HEK293T (cell line): ENCODE results near the gene CEACAM18.

ENCODE experiments used
- CTCF ChIA-PET: fragments of 350-600 bp; formaldehyde crosslinking; extraction: SDS; loops from one replicate; lab custom pipeline; 2021; ENCODE audit warnings: antibody characterized with exemption, inconsistent platforms; lab: Yijun Ruan, JAX
- POLR2A ChIA-PET: fragments of 350-600 bp; formaldehyde crosslinking; extraction: SDS; loops from one replicate; lab custom pipeline; 2020; ENCODE audit warnings: antibody characterized with exemption, inconsistent platforms; lab: Yijun Ruan, JAX
- DNase-seq: peaks from one replicate; pipeline ENCODE4 v3.0.0; 2012; ENCODE audit warnings: mixed read lengths; ENCODE audit errors: extremely low spot score
- ARNT ChIP-seq: fragments of 450-650 bp; IDR thresholded peaks from 2 replicates; pipeline ENCODE4 v1.6.1; 2017; ENCODE audit warnings: mild to moderate bottlenecking
- BHLHE40 ChIP-seq: fragments of 450-650 bp; IDR thresholded peaks from 2 replicates; pipeline ENCODE4 v1.6.1; 2016; ENCODE audit warnings: mild to moderate bottlenecking, moderate library complexity, borderline replicate concordance
- CTBP1 ChIP-seq: fragments of 450-650 bp; IDR thresholded peaks from 2 replicates; pipeline ENCODE4 v1.6.1; 2016; ENCODE audit warnings: borderline replicate concordance
- ELF4 ChIP-seq: fragments of 450-650 bp; IDR thresholded peaks from 2 replicates; pipeline ENCODE4 v1.6.1; 2017; ENCODE audit warnings: antibody characterized with exemption
- FOXA1 ChIP-seq: fragments of 450-650 bp; IDR thresholded peaks from 2 replicates; pipeline ENCODE4 v1.6.1; 2016; ENCODE audit warnings: mild to moderate bottlenecking
- FOXK2 ChIP-seq: fragments of 450-650 bp; IDR thresholded peaks from 2 replicates; pipeline ENCODE4 v1.6.1; 2016; ENCODE audit warnings: mild to moderate bottlenecking
- FOXM1 ChIP-seq: fragments of 450-650 bp; IDR thresholded peaks from 2 replicates; pipeline ENCODE4 v1.6.1; 2017; ENCODE audit warnings: mild to moderate bottlenecking, borderline replicate concordance
- HDGF ChIP-seq: fragments of 450-650 bp; IDR thresholded peaks from 2 replicates; pipeline ENCODE4 v1.6.1; 2017; ENCODE audit warnings: antibody characterized with exemption, borderline replicate concordance
- L3MBTL2 ChIP-seq: fragments of 450-650 bp; conservative IDR thresholded peaks from 2 replicates; pipeline ENCODE4 v1.6.1; 2016; ENCODE audit warnings: mild to moderate bottlenecking
- LEF1 ChIP-seq: fragments of 450-650 bp; IDR thresholded peaks from 2 replicates; pipeline ENCODE4 v1.6.1; 2017; ENCODE audit warnings: mild to moderate bottlenecking, borderline replicate concordance
- NFRKB ChIP-seq: fragments of 450-650 bp; IDR thresholded peaks from 2 replicates; pipeline ENCODE4 v1.6.1; 2016; ENCODE audit warnings: mild to moderate bottlenecking, moderate library complexity
- SP1 ChIP-seq: fragments of 450-650 bp; IDR thresholded peaks from 2 replicates; pipeline ENCODE4 v1.6.1; 2017
- SUZ12 ChIP-seq: fragments of 450-650 bp; IDR thresholded peaks from 2 replicates; pipeline ENCODE4 v1.6.1; 2016; ENCODE audit warnings: mild to moderate bottlenecking
- TARDBP ChIP-seq: fragments of 450-650 bp; IDR thresholded peaks from 2 replicates; pipeline ENCODE4 v1.6.1; 2016
- ZNF384 ChIP-seq: fragments of 450-650 bp; IDR thresholded peaks from 2 replicates; pipeline ENCODE4 v1.6.1; 2016
- TF ChIP-seq, protein P1 (sequence below): fragments of 450-650 bp; IDR thresholded peaks from 2 replicates; pipeline ENCODE4 v1.6.1; 2016

CEACAM18 gene

DNA sequence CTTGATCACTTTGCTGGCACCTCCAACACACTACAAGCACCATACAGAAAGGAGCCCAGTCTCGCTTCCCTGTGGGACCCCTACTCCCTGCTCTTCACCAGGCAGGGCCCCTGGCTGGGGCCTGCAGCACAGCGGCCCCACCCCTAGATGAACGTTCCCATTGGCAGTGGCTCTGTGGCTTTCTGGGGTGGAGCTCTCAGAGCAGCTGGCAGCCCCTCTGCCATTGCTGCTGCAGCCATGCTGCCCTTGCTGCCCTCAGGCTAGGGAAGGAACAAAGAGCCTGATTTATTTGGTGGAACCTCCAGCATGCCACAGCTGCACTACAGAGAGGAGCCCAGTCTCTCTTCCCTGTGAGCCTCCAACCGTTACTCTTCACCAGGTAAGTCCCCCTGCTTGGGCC lies 47.3 kb downstream of the CEACAM18 start:
- TF ChIP-seq BHLHE40 (no peak), ZNF384 (no peak), FOXK2 (no peak), NFRKB (no peak), FOXM1 (no peak), TARDBP (no peak), LEF1 (no peak), HDGF (no peak), L3MBTL2 (no peak), ELF4 (no peak), SP1 (no peak), CTBP1 (no peak), ARNT (no peak), SUZ12 (no peak), FOXA1 (no peak)
- TF ChIP-seq, protein P1, sequence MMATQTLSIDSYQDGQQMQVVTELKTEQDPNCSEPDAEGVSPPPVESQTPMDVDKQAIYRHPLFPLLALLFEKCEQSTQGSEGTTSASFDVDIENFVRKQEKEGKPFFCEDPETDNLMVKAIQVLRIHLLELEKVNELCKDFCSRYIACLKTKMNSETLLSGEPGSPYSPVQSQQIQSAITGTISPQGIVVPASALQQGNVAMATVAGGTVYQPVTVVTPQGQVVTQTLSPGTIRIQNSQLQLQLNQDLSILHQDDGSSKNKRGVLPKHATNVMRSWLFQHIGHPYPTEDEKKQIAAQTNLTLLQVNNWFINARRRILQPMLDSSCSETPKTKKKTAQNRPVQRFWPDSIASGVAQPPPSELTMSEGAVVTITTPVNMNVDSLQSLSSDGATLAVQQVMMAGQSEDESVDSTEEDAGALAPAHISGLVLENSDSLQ, result no peak
- POLR2A ChIA-PET, result no interaction called here
- DNase-seq, result no peak
- CTCF ChIA-PET, result no interaction called here

DNA sequence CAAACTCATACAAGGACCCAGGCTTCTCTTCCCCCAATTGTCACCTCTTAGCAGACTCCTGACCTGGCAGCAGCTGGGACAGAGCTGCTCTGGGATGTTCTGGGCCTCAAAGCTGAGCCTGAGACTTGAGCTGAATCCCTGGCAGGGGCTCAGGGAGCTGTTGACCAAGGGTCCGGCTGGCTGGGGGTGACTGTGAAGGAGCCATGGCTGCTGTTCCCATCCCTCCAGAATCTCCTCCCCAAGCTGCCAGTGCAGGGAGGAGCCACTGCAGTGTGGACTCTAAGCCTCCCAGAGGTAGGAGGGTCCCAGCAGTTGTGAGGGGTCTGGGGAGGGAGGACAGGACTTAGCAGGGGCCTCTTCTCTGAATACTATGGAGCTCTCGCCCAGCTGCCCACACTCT lies 51.0 kb downstream of the CEACAM18 start:
- DNase-seq, result no peak
- CTCF ChIA-PET, result no interaction called here
- POLR2A ChIA-PET, result no interaction called here
- TF ChIP-seq ZNF384, result no peak
- TF ChIP-seq L3MBTL2, result no peak
- no peak for TF ChIP-seq HDGF
- TF ChIP-seq FOXA1, result no peak
- TF ChIP-seq ARNT, result no peak
- no peak for TF ChIP-seq FOXK2
- TF ChIP-seq NFRKB, result no peak
- TF ChIP-seq ELF4, result no peak
- no peak for TF ChIP-seq TARDBP
- no peak for TF ChIP-seq CTBP1
- TF ChIP-seq BHLHE40, result no peak
- no peak for TF ChIP-seq FOXM1
- no peak for TF ChIP-seq SP1
- TF ChIP-seq SUZ12, result no peak
- TF ChIP-seq LEF1, result no peak
- TF ChIP-seq, protein P1, result no peak

DNA sequence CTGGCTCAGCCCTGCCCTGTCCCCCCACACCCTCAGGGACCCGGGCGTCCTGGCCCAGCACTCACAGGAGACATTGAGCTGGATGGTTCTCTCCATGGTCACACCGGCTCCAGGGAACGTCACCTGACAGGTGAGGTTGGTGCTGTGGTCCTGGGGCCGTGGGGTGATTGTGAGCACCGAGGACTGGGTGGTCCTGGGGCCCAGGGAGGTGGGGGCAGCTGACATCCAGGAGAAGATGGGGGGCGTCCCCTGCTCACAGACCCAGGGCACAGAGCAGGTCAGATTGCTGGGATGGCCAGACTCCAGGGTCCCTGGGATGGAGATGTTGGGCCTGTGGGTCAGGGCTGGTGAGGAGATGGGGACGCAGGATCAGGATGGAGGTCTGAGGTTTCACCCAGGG lies 52.3 kb downstream of the CEACAM18 start:
- TF ChIP-seq FOXA1, result no peak
- TF ChIP-seq ARNT, result no peak
- no peak for TF ChIP-seq ZNF384
- TF ChIP-seq CTBP1, result no peak
- TF ChIP-seq ELF4, result no peak
- TF ChIP-seq HDGF, result no peak
- TF ChIP-seq L3MBTL2, result no peak
- no peak for TF ChIP-seq TARDBP
- TF ChIP-seq FOXK2, result no peak
- DNase-seq, result no peak
- ChIA-PET CTCF (no interaction called here), POLR2A (no interaction called here)

DNA sequence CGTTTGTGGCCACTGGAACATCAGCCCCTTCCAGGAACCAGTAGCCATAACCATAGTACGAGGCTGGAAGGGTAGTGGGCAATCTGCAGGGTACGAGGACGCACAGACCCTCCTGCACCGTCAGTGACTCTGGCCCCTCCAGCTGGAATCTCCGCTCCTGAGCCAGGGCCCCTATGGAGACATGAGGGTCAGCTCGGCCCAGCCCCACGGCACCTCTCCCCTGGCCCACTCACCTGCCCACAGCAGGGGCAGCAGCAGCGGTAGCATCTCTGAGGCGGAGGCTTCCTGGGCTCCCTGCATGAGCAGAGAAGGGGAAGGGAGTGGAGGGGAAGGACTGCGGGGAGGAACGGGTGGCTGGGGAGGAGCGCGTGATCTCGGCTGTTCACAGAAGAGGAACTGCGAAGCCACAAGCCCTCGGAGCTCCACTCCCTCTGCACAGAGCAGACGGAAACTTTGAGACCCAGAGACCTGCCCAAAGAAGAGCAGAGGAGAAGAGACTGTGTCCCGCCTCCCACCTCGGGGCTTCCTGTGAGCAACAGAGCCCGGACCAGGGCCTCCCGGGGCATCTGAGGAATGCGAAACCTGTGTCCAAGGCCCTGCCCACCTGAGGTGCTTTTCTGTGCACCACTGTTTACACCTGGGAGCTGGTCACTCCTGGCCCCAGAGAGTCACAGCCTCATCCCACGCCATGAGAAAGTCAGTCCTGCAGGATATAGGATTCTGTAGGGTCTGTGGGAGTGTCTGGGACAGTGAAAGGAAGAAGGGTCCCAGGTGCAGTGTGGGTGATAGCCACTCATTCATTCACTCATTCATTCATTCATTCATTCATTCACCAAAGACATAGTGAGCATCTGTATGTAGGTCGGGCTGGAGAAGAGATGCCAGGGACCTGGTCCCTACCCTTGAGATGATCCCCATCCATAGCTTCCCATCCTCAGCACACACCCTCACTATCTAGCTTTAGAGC lies 53.3 kb downstream of the CEACAM18 start, which contains the start of gene SIGLEC6:
Gene SIGLEC6 (minus strand): TSS at position 322 of the 967 bp plus-strand sequence. CDS start 22 bp downstream, at position 300.
- ChIA-PET CTCF (no interaction called here), POLR2A (no interaction called here)
- DNase-seq, result no peak
- no peak for TF ChIP-seq HDGF
- TF ChIP-seq L3MBTL2, result no peak
- no peak for TF ChIP-seq FOXK2
- TF ChIP-seq SUZ12, result no peak
- TF ChIP-seq ZNF384, result no peak
- TF ChIP-seq TARDBP, result no peak
- TF ChIP-seq FOXA1, result no peak

DNA sequence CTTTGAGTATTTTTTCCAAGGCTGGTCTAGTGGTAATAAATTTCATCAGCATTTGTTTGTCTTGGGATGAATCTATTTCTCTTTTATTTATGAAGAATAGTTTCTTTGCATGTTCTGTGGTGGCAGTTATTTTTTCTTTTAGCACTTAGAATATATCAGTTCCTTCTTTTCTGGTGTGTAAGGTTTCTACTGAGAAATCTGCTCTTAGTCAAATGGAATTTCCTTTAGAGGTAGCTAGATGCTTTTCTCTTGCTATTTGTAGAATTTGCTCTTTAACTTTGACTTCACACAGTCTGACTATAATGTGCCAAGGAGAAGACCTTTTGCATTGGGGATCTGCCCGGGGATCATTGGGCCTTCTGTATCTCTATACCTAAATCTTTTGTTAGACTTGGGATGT lies 57.2 kb downstream of the CEACAM18 start:
- POLR2A ChIA-PET, result no interaction called here
- no peak for DNase-seq
- CTCF ChIA-PET, result no interaction called here
- TF ChIP-seq BHLHE40, result no peak
- TF ChIP-seq SP1, result no peak
- no peak for TF ChIP-seq FOXA1
- TF ChIP-seq, protein P1, result no peak
- no peak for TF ChIP-seq L3MBTL2
- no peak for TF ChIP-seq CTBP1
- TF ChIP-seq ZNF384, result no peak
- no peak for TF ChIP-seq NFRKB

DNA sequence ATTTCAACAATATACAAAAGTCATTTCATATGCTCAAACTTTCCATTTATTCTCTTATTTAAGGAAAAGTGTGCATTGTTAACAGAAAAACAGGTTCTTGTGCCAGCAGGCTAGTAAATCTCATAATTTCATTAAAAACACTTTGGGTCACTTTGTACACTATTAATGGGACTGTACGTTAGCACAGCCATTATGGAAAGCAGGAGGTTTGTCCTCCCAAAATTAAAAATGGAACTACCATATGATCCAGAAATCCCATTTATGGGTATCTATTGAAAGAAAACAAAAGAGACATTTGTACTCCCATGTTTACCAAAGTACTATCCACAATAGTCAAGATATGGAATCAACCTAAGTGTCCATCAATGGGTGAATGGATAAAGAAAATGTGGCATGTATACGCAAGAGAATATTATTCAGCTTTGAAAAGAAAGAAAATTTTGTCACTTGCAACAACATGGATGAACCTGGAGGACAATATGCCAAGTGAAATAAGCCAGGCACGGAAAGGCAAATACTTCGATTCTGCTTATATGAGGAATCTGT lies 61.6 kb downstream of the CEACAM18 start:
- CTCF ChIA-PET, result no interaction called here

More for the DNA sequence above, 61.6 kb downstream of the CEACAM18 start:
- DNase-seq, result no peak
- POLR2A ChIA-PET, result no interaction called here
- TF ChIP-seq FOXM1, result no peak
- no peak for TF ChIP-seq HDGF
- no peak for TF ChIP-seq L3MBTL2
- no peak for TF ChIP-seq SP1
